ENCODE measurements around the gene AFG1L.
"Not testable (repeated sequence)": the region's sequence is repeated elsewhere in the genome, so short reads cannot be mapped to it uniquely, and the experiment has no call there.

The AFG1L gene

GRCh38 chr6:108560463-108561308 lies 265.8 kb downstream of the AFG1L start, which contains the start of gene FOXO3:
Gene FOXO3, plus strand, starts transcription at chr6:108560917. Its CDS starts 292 bp downstream, at chr6:108561209.
- peak; percentile 80 to 84 for DNase-seq

- DNase-seq = not testable (repeated sequence)
These were observed 266.4 kb downstream of the AFG1L start for GRCh38 chr6:108561309-108561647.

GRCh38 chr6:108561742-108562502 lies 267.1 kb downstream of the AFG1L start:
- DNase-seq = peak in 1 of 2 donors; percentile 18

GRCh38 chr6:108562503-108562993 lies 267.7 kb downstream of the AFG1L start:
- DNase-seq = peak in 1 of 2 donors; percentile 12

- DNase-seq = no peak
These were observed 268.4 kb downstream of the AFG1L start for GRCh38 chr6:108563292-108563691.

GRCh38 chr6:108564178-108564577 lies 269.3 kb downstream of the AFG1L start:
- peak in 1 of 2 donors; percentile 29 for DNase-seq

GRCh38 chr6:108565091-108565766 lies 270.4 kb downstream of the AFG1L start:
- peak; percentile 63 to 76 for DNase-seq

- DNase-seq = peak; percentile 51 to 65
These were observed 271.0 kb downstream of the AFG1L start for GRCh38 chr6:108565893-108566292.

- no peak for DNase-seq
These were observed 271.6 kb downstream of the AFG1L start for GRCh38 chr6:108566406-108566805.

- no peak for DNase-seq
These were observed 273.2 kb downstream of the AFG1L start for GRCh38 chr6:108568101-108568500.

GRCh38 chr6:108568551-108569305 lies 273.9 kb downstream of the AFG1L start:
- DNase-seq = no peak

- no peak for DNase-seq
These were observed 275.7 kb downstream of the AFG1L start for GRCh38 chr6:108570517-108570916.

- no peak for DNase-seq
These were observed 279.7 kb downstream of the AFG1L start for GRCh38 chr6:108574457-108575141.
